IMR-90 (cell line): Measurements from ENCODE around the gene KIF6. TPM values are rescaled to one million over a fixed set of nuclear protein-coding genes. Genes with fewer than 3 reads are reported as not detected.

Experiments used
- ATAC-seq: fragments of 200-7000 bp; cut with Tn5 transposase; 2 replicates; pipeline ENCODE4 v1.9.1; 2020; ENCODE audit warnings: low read depth, mild to moderate bottlenecking, moderate library complexity
- BruUV-seq: library from RNA; stranded (reverse); fragments of 400-500 nt; replicated peaks from 2 replicates; lab custom pipeline; 2021; lab: Mats Ljungman, UMichigan
- CTCF ChIA-PET: fragments of 300-600 bp; formaldehyde crosslinking; extraction: SDS; loops from one replicate; lab custom pipeline; 2021; ENCODE audit warnings: antibody characterized with exemption; lab: Yijun Ruan, JAX
- POLR2A ChIA-PET: fragments of 300-600 bp; sonication (Branson Sonifier 250); formaldehyde crosslinking; loops from one replicate; lab custom pipeline; 2022; ENCODE audit warnings: antibody characterized with exemption; ENCODE audit not compliant: unreplicated experiment; lab: Charles Lee
- DNase-seq: peaks from one replicate; pipeline ENCODE4 v3.0.0; 2013
- H2AFZ ChIP-seq: replicated peaks from 2 replicates; pipeline ENCODE3; 2013; ENCODE audit warnings: low read length, mild to moderate bottlenecking; ENCODE audit not compliant: poor library complexity
- H2AK5ac ChIP-seq: 2 replicates; pipeline ENCODE4 v1.6.1; 2013; ENCODE audit warnings: low read depth, low read length, inconsistent platforms
- H2AK9ac ChIP-seq: replicated peaks from 2 replicates; pipeline ENCODE3; 2013; ENCODE audit warnings: mild to moderate bottlenecking, low read depth, low read length, moderate library complexity; ENCODE audit not compliant: poor library complexity
- H2BK120ac ChIP-seq: 2 replicates; pipeline ENCODE4 v1.6.1; 2013; ENCODE audit warnings: low read depth, low read length, inconsistent platforms
- H2BK15ac ChIP-seq: 3 replicates; pipeline ENCODE4 v1.6.1; 2013; ENCODE audit warnings: low read depth, low read length, inconsistent platforms
- H2BK20ac ChIP-seq: 2 replicates; pipeline ENCODE4 v1.6.1; 2013; ENCODE audit warnings: low read depth, mild to moderate bottlenecking, inconsistent platforms, low read length, moderate library complexity
- H2BK5ac ChIP-seq: 2 replicates; pipeline ENCODE4 v1.6.1; 2013; ENCODE audit warnings: mild to moderate bottlenecking, low read depth, low read length, inconsistent platforms; ENCODE audit not compliant: poor library complexity, severe bottlenecking
- H3K14ac ChIP-seq: replicated peaks from 2 replicates; pipeline ENCODE4 v1.6.1; 2013; ENCODE audit warnings: low read depth, low read length, inconsistent platforms
- H3K18ac ChIP-seq: 2 replicates; pipeline ENCODE4 v1.6.1; 2013; ENCODE audit warnings: low read depth, low read length, control low read depth
- H3K23ac ChIP-seq: 2 replicates; pipeline ENCODE4 v1.6.1; 2013; ENCODE audit warnings: low read depth, low read length, inconsistent platforms
- H3K27ac ChIP-seq: 2 replicates; pipeline ENCODE4 v1.5.1; 2013; ENCODE audit warnings: mild to moderate bottlenecking, control low read depth, low read length; ENCODE audit not compliant: insufficient read depth
- H3K27me3 ChIP-seq: 2 replicates; pipeline ENCODE4 v1.6.1; 2013; ENCODE audit warnings: low read length; ENCODE audit not compliant: control insufficient read depth, insufficient read depth
- H3K36me3 ChIP-seq: 2 replicates; pipeline ENCODE4 v1.6.1; 2013; ENCODE audit warnings: low read length, mixed read lengths; ENCODE audit not compliant: control insufficient read depth, insufficient read depth
- H3K4ac ChIP-seq: 2 replicates; pipeline ENCODE4 v1.6.1; 2013; ENCODE audit warnings: low read depth, low read length, inconsistent platforms
- H3K4me1 ChIP-seq: 2 replicates; pipeline ENCODE4 v1.6.1; 2013; ENCODE audit warnings: low read length, mixed read lengths; ENCODE audit not compliant: control insufficient read depth, insufficient read depth
- H3K4me2 ChIP-seq: 2 replicates; pipeline ENCODE4 v1.6.1; 2013; ENCODE audit warnings: low read depth, mild to moderate bottlenecking, control low read depth, low read length, moderate library complexity
- H3K4me3 ChIP-seq: 2 replicates; pipeline ENCODE4 v1.5.1; 2013; ENCODE audit warnings: low read depth, mild to moderate bottlenecking, control low read depth, low read length, moderate library complexity; ENCODE audit not compliant: insufficient read depth
- H3K56ac ChIP-seq: 2 replicates; pipeline ENCODE4 v1.6.1; 2013; ENCODE audit warnings: low read length, inconsistent platforms; ENCODE audit not compliant: insufficient read depth; ENCODE audit errors: extremely low read depth
- H3K79me1 ChIP-seq, 2 experiments: 2 replicates each; pipeline ENCODE4 v1.6.1; 2013; ENCODE audit warnings: low read length in 2 of 2, inconsistent platforms in 1 of 2, low read depth in 1 of 2
- H3K9ac ChIP-seq: 2 replicates; pipeline ENCODE4 v1.6.1; 2013; ENCODE audit warnings: low read depth, low read length, control low read depth
- H3K9me1 ChIP-seq: 2 replicates; pipeline ENCODE4 v1.6.1; 2013; ENCODE audit warnings: low read length, inconsistent platforms; ENCODE audit not compliant: insufficient read depth
- H3K9me3 ChIP-seq: 2 replicates; pipeline ENCODE4 v1.6.1; 2013; ENCODE audit warnings: low read length; ENCODE audit not compliant: control insufficient read depth, insufficient read depth
- H4K20me1 ChIP-seq: 2 replicates; pipeline ENCODE4 v1.6.1; 2013; ENCODE audit warnings: low read length, inconsistent platforms; ENCODE audit not compliant: insufficient read depth
- H4K5ac ChIP-seq: 2 replicates; pipeline ENCODE4 v1.6.1; 2013; ENCODE audit warnings: mild to moderate bottlenecking, low read depth, low read length, control low read depth
- H4K8ac ChIP-seq, 2 experiments: 2 replicates each; pipeline ENCODE4 v1.6.1; 2013; ENCODE audit warnings: low read depth in 2 of 2, low read length in 2 of 2, control low read depth in 1 of 2, inconsistent platforms in 1 of 2
- H4K91ac ChIP-seq: 2 replicates; pipeline ENCODE4 v1.6.1; 2013; ENCODE audit warnings: low read depth, low read length, inconsistent platforms; ENCODE audit not compliant: insufficient read depth
- BHLHE40 ChIP-seq: fragments of 150-350 bp; IDR thresholded peaks from 2 replicates; pipeline ENCODE4 v1.6.1; 2016; ENCODE audit warnings: mild to moderate bottlenecking, low read depth, low read length
- CEBPB ChIP-seq: IDR thresholded peaks from 2 replicates; pipeline ENCODE4 v1.6.1; 2012; ENCODE audit warnings: low read depth, low read length, improper control_type of control experiment
- FOS ChIP-seq: fragments of 150-350 bp; IDR thresholded peaks from 2 replicates; pipeline ENCODE4 v1.6.1; 2016; ENCODE audit warnings: low read depth, low read length
- NFE2L2 ChIP-seq: fragments of 150-350 bp; IDR thresholded peaks from 2 replicates; pipeline ENCODE4 v1.6.1; 2016; ENCODE audit warnings: low read depth, mild to moderate bottlenecking, low read length
- POLR2A ChIP-seq: IDR thresholded peaks from 2 replicates; pipeline ENCODE4 v1.6.1; 2012; ENCODE audit warnings: mild to moderate bottlenecking, low read depth, low read length
- SMC3 ChIP-seq: fragments of 150-350 bp; IDR thresholded peaks from 2 replicates; pipeline ENCODE4 v1.6.1; 2016; ENCODE audit warnings: low read depth, mild to moderate bottlenecking, antibody characterized with exemption, low read length, moderate library complexity
- WGBS, 2 experiments: methylation state at CpG; one replicate each; pipeline versions ENCODE4 v1.1.5 to v1.1.7; 2013; ENCODE audit warnings: missing lambda C conversion rate in 2 of 2; ENCODE audit not compliant: insufficient read length in 1 of 2; ENCODE audit errors: extremely low coverage in 2 of 2; 5-methylcytosine and 5-hydroxymethylcytosine counted together
- dilution Hi-C: fragments of 300-500 bp; cut with HindIII; formaldehyde crosslinking; loops from one replicate; pipeline ENCODE4 v1.14.3; 2018; ENCODE audit warnings: low sequenced_read_pairs; ENCODE audit not compliant: unreplicated experiment
- in situ Hi-C: fragments of 300-500 bp; cut with MboI; formaldehyde crosslinking; loops from 3 replicates; pipeline ENCODE4 v1.14.3; 2019; ENCODE audit warnings: low sequenced_read_pairs, inconsistent platforms, mixed read lengths
- intact Hi-C: fragments of 100-400 bp; cut with micrococcal nuclease; formaldehyde crosslinking; loops from 2 replicates; pipeline ENCODE4 v1.10.0; 2022
- polyA plus RNA-seq, 3 experiments: library from polyadenylated mRNA; depleted of rRNA; stranded (reverse); fragments of >200 nt; gene quantifications; 2 replicates each; pipeline ENCODE4 v1.2.3, GENCODE V29; 2012; ENCODE audit warnings: low replicate concordance in 1 of 3
- total RNA-seq: library from RNA; depleted of rRNA; stranded (reverse); fragments of >200 nt; gene quantifications from 2 replicates; pipeline ENCODE4 v1.2.3, GENCODE V29; 2012
- TF ChIP-seq, protein P1 (sequence below): fragments of 150-350 bp; IDR thresholded peaks from 2 replicates; pipeline ENCODE4 v1.6.1; 2017; ENCODE audit warnings: mild to moderate bottlenecking, antibody characterized with exemption, low read length, low read depth
- TF ChIP-seq, protein P2 (sequence below): conservative IDR thresholded peaks from 2 replicates; pipeline ENCODE4 v1.5.1; 2012; ENCODE audit warnings: mild to moderate bottlenecking, low read depth, low read length, improper control_type of control experiment

KIF6 gene
- total and polyA plus RNA-seq, 2 of the 4 experiments (the other 2 are of a cell fraction) = under 0.01 to 0.10 TPM

DNA sequence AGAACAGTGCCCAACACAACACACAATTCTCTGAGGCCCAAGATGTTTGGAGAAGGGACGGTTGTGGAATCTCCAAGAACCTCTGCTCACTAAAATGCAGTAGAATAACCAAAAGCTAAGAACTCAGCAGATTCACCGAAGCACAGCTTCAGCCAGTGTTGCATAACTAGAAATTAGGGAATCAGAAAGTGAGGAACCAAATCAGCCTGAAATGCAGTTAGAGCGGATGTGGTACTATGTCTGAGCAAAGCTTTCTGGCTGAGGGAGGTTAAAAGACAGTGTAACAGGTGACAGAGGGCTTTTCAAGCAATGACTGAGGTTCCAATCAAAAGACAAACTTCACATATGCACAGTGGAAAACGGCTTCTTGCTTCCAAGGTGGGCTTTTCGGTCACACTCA is 204.8 kb downstream of the KIF6 start:
- dilution Hi-C loops = no loop called here
- Histone ChIP-seq H3K79me1 (no peaks in the 10 kb centered on the region), H3K4me3 (no peak overlapping the region), H3K9ac (no peak overlapping the region), H3K36me3 (no peaks in the 10 kb centered on the region), H3K14ac (no peak overlapping the region), H3K4me1 (no peaks in the 10 kb centered on the region), H3K9me1 (no peaks in the 10 kb centered on the region), H2AK5ac (no peak overlapping the region), H4K91ac (no peak overlapping the region), H3K27ac (no peak overlapping the region), H2BK5ac (no peak overlapping the region), H3K56ac (no peak overlapping the region), H4K5ac (no peak overlapping the region), H2BK20ac (no peak overlapping the region), H4K20me1 (no peaks in the 10 kb centered on the region), H4K8ac (no peak overlapping the region), H3K23ac (no peak overlapping the region), H3K4me2 (no peak overlapping the region), H2AK9ac (no peak overlapping the region), H3K27me3 (no peaks in the 10 kb centered on the region), H2BK15ac (no peak overlapping the region), H2BK120ac (no peak overlapping the region), H2AFZ (no peak overlapping the region), H3K9me3 (no peaks in the 10 kb centered on the region), H3K4ac (no peak overlapping the region), H3K18ac (no peak overlapping the region)
- no peak for DNase-seq
- ChIA-PET POLR2A (no interaction called here), CTCF (no interaction called here)
- 43% methylated on average over 1 of the region's 5 CpGs; no CpG with 5 or more reads in 1 of the 2 experiments for WGBS, 2 experiments
- no peak for TF ChIP-seq FOS
- no peak for TF ChIP-seq POLR2A
- no peak for TF ChIP-seq NFE2L2
- TF ChIP-seq, protein P1, sequence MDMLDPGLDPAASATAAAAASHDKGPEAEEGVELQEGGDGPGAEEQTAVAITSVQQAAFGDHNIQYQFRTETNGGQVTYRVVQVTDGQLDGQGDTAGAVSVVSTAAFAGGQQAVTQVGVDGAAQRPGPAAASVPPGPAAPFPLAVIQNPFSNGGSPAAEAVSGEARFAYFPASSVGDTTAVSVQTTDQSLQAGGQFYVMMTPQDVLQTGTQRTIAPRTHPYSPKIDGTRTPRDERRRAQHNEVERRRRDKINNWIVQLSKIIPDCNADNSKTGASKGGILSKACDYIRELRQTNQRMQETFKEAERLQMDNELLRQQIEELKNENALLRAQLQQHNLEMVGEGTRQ = no peak
- TF ChIP-seq, protein P2, sequence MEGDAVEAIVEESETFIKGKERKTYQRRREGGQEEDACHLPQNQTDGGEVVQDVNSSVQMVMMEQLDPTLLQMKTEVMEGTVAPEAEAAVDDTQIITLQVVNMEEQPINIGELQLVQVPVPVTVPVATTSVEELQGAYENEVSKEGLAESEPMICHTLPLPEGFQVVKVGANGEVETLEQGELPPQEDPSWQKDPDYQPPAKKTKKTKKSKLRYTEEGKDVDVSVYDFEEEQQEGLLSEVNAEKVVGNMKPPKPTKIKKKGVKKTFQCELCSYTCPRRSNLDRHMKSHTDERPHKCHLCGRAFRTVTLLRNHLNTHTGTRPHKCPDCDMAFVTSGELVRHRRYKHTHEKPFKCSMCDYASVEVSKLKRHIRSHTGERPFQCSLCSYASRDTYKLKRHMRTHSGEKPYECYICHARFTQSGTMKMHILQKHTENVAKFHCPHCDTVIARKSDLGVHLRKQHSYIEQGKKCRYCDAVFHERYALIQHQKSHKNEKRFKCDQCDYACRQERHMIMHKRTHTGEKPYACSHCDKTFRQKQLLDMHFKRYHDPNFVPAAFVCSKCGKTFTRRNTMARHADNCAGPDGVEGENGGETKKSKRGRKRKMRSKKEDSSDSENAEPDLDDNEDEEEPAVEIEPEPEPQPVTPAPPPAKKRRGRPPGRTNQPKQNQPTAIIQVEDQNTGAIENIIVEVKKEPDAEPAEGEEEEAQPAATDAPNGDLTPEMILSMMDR = no peak
- no peak for TF ChIP-seq BHLHE40
- TF ChIP-seq CEBPB = no peak
- no peak for TF ChIP-seq SMC3
- BruUV-seq = no TSS peak
- intact Hi-C loops = no loop called here
- no peak for ATAC-seq
- in situ Hi-C loops = no loop called here
